HG03457 (cell line): ENCODE data around the gene GOLM1.

Experiments
- ATAC-seq: cut with Tn5 transposase; IDR thresholded peaks from one replicate; pipeline ENCODE4 v1.9.1; 2021; ENCODE audit warnings: moderate number of reproducible peaks; ENCODE audit not compliant: unreplicated experiment

The GOLM1 gene

GRCh38 chr9:85994191-85994590, 105.2 kb downstream of the GOLM1 start:
- no peak for ATAC-seq

- no peak for ATAC-seq
Observed at GRCh38 chr9:85987236-85987635, 112.1 kb downstream of the GOLM1 start.

DNA sequence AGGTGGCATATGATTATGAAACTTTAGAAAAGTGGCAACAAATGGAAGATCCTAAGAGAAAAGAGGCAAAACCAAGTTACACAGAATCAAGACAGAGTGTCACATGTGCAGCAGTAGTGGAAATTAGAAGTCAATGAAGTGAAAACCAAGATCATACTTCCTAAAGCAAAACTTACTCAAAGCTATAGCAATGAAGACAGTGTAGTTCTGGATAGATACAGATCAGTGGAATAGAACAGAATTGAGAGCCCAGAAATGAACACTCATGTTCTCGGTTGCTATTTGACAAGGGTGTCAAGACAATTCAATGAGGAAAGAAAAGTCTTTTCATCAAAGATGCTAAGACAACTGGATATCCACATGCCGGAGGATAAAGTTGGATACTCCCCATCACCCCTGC, 114.9 kb downstream of the GOLM1 start:
- ATAC-seq, result no peak

GRCh38 chr9:85981369-85981768, 118.0 kb downstream of the GOLM1 start:
- no peak for ATAC-seq

DNA sequence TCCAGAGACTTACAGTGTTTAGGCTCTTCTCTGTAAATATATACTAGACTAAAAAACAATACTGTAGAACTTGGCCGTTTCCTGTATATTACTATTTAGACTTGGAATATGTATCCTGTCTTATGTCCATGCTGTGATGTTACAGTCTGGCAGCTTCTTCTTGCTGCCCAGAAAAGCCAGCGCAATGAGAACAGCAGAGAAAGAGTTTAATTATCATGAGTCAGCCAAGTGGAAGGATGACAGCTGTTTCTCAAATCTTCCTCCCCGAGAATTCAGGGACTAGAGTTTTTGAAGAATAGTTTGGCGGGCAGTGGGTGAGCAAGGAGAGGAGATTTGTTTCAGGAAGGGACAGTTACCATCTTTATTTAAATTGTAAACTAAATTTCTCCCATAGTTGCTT, 120.9 kb downstream of the GOLM1 start:
- no peak for ATAC-seq
